Measurements from ENCODE around the gene HOXA2.

The HOXA2 gene

GRCh38 chr7:27111042-27111750, 8.7 kb upstream of the HOXA2 start:
- no peak for DNase-seq

GRCh38 chr7:27110186-27111031, 7.9 kb upstream of the HOXA2 start:
- DNase-seq = peak; percentile 84

GRCh38 chr7:27109466-27110185, 7.1 kb upstream of the HOXA2 start:
- DNase-seq = no peak

GRCh38 chr7:27108390-27109127, 6.1 kb upstream of the HOXA2 start:
- no peak for DNase-seq

- DNase-seq = no peak
Measured at GRCh38 chr7:27107391-27108381, 5.2 kb upstream of the HOXA2 start.

- DNase-seq = no peak
Measured at GRCh38 chr7:27106901-27107240, 4.4 kb upstream of the HOXA2 start.

GRCh38 chr7:27106181-27106900, 3.9 kb upstream of the HOXA2 start:
- DNase-seq = no peak

- no peak for DNase-seq
Measured at GRCh38 chr7:27105301-27106031, 3.0 kb upstream of the HOXA2 start.

- DNase-seq = no peak
Measured at GRCh38 chr7:27104341-27105058, 2.0 kb upstream of the HOXA2 start.

GRCh38 chr7:27103489-27104226, 1.2 kb upstream of the HOXA2 start:
- DNase-seq = no peak

- DNase-seq = no peak
Measured at GRCh38 chr7:27101957-27102580, 414 bp downstream of the HOXA2 start.

- no peak for DNase-seq
Measured at GRCh38 chr7:27101171-27101956, 1.1 kb downstream of the HOXA2 start.

GRCh38 chr7:27100694-27101170, 1.8 kb downstream of the HOXA2 start:
- no peak for DNase-seq

- no peak for DNase-seq
Measured at GRCh38 chr7:27099453-27100370, 2.8 kb downstream of the HOXA2 start.

GRCh38 chr7:27098578-27099451, 3.7 kb downstream of the HOXA2 start:
- DNase-seq = no peak

Data from 8988T (cell line).